ENCODE measurements around the gene OTUB1.
"Not testable (repeated sequence)": the region's sequence is repeated elsewhere in the genome, so short reads cannot be mapped to it uniquely, and the experiment has no call there.

The OTUB1 gene, protein sequence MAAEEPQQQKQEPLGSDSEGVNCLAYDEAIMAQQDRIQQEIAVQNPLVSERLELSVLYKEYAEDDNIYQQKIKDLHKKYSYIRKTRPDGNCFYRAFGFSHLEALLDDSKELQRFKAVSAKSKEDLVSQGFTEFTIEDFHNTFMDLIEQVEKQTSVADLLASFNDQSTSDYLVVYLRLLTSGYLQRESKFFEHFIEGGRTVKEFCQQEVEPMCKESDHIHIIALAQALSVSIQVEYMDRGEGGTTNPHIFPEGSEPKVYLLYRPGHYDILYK

GRCh38 chr11:63986156-63986931, at the start of gene OTUB1:
Gene OTUB1 (plus strand): TSS chr11:63986438. CDS start chr11:63986457, 19 bp downstream.
- peak; percentile 93 for DNase-seq

GRCh38 chr11:63937713-63938478, 48.3 kb upstream of the OTUB1 start:
- no peak for DNase-seq

DNA sequence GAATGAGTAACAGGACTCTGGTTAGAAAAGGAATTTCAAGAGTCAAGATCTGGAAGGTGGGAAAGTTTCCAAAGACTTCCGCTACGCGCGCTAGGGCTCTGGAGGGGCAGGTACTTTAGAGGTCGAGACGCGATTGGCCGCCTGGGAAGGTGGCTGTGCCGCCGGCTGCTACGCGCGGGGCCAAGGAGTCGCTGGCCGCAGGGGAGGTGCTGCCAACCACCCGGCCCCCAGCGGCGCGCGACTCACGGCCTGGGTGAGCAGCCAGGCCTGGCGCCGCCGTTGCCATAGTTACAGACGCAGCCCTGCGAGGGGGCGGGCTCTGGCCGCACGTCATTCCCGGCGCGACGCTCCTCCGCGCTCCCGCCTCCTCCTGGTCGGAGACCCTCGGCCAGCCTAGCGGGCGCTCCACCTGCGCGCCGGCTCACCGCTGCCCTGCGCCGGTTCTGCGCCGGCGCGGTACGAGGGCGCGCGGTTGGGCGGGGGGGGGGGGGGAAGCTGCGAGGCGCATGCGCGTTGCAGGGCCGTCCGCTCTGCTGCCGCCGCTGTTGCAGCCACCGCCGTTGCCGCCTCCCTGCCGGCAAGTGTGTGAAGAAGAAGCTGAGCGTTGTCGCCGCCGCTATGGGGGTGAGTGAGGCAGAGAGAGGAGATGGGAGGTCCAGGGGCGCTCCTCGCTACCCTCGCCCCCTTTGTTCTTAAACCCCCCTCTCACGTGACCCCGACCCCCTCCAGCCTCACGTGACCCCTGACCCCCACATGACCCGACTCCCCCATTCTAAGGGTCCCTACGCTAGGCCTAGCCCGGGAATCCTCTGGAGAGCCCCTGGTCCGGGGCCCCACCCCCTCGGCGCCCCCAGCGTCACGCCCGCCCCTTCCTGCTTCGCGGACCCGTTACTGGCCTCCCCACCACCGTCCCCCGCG, 47.5 kb upstream of the OTUB1 start, which contains the start of gene NAA40:
NAA40 (plus strand) TSS at position 524 of the 918 bp plus-strand sequence; CDS start at position 619, 95 bp downstream.
- DNase-seq, result peak; percentile 97

GRCh38 chr11:63939397-63939891, 46.8 kb upstream of the OTUB1 start:
- no peak for DNase-seq

DNA sequence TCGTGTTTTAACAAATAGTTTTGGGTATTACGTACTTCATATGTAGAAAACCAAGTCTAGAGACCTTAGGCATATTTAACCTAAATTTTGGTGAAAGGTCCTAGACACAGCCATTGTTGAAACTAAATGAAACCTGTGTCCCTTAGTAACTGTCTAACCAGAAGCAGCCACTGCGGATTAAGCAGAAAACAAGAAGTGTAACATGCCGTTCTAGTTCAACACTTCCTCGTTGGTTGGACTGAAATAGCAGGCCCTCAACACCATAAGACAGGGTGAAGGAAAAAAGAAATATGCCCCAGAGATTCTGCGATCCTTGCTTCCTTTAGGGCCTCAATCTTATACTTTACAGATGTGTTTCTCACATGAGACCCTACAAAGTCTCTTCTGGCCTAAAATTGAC, 45.5 kb upstream of the OTUB1 start:
- DNase-seq, result no peak

DNA sequence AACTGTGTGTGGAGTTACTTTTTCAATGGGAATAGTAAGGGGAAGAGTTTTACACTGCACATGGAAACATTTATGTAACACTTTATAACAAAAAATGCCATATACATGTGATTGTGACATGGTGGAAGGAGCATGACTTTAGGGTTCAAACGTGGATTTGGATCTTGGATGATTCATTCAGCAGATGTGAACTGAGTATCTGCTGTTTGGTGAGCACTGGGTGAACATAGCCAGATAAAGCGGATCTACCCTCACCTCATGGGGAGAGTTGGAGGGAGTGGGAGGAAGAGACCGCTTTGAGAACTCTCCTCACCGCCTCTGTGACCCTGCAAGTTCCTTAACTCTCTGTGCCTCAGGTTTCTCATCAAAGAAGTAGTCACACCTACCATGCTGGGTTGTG, 44.3 kb upstream of the OTUB1 start:
- no peak for DNase-seq

- no peak for DNase-seq
These were observed 43.4 kb upstream of the OTUB1 start for GRCh38 chr11:63942803-63943202.

DNA sequence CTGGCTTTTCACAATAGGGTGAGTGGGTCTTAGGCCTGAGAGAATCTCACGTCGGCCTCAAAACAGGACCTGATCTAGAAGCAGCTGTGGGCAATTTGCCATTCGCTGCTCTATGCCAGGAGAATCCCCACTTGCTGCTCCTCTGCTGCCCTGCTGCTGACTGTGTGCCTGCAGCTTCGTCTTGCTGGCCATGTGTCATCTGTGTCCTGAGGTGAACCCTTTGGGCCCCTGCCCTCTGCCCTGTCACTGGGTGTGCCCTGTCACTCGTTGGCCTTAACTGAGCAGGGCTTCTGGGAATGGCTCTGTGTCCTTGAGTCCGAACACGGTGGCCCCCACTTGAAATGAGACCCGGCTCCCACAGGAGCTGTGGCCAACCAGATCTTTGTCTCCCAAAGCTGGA, 41.3 kb upstream of the OTUB1 start:
- no peak for DNase-seq

DNA sequence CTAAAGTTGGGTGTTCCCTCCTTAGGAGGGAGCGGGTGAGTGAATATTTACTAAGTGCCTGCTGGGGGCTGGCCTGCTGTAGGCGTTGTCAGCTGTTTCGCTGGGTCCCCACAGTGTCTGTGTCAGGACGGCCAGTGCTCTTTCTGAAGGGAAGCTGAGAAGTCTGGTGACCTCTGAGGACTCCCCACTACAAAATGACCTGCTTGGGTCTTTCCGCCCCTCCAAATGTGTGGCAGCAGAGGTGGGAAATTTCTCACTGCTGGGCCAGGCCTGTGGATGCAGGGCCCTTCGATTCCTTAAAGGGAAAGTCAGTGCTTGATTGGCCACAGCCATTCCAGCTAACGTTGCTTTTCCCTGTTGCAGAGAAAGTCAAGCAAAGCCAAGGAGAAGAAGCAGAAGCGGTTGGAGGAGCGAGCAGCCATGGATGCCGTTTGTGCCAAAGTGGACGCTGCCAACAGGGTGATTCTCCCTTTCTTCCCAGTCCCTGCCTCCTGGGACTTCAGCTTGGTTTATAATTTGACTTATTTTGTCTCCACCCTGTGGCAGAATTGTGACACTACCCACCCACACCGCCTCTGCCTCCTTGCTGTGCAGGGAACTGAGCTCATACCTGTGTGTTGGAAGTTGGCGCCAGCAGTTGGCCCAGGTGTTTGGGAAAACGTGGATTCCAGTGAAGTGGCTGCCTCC, 40.6 kb upstream of the OTUB1 start:
- DNase-seq, result peak; percentile 65

- DNase-seq, result no peak
These were observed 34.3 kb upstream of the OTUB1 start for GRCh38 chr11:63951779-63952536.

GRCh38 chr11:63952570-63952969, 33.7 kb upstream of the OTUB1 start:
- DNase-seq, result no peak

DNA sequence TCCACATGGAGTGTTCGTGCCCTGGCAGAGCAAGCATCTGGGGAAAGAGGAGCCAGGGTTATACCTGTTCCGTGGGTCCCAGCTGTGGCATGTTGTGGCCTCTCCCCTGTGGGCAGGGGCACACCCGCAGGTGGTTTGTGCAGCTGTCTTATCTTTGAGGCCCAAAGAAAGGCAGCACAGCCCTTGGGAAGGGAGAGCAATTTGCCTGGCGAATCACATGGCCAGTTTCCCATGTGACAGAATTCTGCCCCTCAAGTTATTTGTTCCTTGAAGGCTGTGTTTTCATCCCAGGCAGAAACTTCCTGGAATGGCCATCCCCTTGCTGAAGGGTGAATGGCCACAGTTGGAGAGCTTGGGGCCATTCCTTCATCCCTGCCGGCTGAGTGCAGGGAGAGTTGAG, 28.2 kb upstream of the OTUB1 start:
- no peak for DNase-seq

GRCh38 chr11:63961608-63962412, 24.4 kb upstream of the OTUB1 start:
- DNase-seq, result peak; percentile 34

DNA sequence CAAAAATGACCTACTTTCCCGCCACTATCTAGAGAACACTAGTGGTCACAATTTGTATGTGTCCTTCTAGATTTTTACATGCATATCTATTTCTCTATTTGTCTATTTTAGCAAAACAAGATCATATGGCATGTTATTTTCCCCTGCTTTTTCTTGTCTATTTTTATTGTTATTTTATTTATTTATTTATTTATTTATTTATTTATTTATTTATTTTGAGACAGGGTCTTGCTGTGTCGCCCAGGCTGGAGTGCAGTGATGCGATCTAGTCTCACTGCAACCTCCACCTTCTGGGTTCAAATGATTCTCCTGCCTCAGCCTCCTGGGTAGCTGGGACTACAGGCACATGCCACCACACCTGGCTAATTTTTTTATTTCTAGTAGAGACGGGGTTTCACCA, 22.3 kb upstream of the OTUB1 start:
- DNase-seq, result not testable (repeated sequence)

DNA sequence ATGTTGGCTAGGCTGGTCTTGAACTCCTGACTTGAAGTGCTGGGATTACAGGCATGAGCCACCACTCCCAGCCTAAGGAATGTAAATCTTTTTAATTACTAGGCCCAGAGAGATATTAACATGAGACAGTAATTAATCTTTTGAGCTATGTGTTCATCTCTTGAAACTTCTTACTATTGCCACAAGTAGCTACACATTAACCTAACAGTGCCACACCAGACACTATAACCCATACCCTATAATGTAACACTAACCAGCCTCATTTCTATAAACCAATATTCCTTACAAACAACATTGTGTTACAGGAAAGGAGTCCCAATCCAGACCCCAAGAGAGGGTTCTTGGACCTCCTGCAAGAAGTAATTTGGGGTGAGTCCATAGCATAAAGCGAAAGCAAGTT, 19.8 kb upstream of the OTUB1 start:
- no peak for DNase-seq

DNA sequence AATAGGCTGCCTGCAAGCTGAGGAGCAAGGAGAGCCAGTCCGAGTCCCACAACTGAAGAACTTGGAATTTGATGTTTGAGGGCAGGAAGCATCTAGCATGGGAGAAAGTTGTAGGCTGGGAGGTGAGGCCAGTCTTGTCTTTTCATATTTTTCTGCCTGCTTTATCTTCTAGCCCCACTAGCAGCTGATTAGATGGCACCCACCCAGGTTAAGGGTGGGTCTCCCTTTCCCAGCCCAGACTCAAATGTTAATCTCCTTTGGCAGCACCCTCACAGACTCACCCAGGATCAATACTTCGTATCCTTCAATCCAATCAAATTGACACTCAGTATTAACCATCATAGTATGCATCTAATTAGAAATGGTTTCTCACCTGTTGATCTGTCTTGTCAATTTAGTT, 16.8 kb upstream of the OTUB1 start:
- DNase-seq, result no peak

- DNase-seq, result no peak
These were observed 15.3 kb upstream of the OTUB1 start for GRCh38 chr11:63970902-63971301.

- not testable (repeated sequence) for DNase-seq
These were observed 12.4 kb upstream of the OTUB1 start for GRCh38 chr11:63973912-63974258.

DNA sequence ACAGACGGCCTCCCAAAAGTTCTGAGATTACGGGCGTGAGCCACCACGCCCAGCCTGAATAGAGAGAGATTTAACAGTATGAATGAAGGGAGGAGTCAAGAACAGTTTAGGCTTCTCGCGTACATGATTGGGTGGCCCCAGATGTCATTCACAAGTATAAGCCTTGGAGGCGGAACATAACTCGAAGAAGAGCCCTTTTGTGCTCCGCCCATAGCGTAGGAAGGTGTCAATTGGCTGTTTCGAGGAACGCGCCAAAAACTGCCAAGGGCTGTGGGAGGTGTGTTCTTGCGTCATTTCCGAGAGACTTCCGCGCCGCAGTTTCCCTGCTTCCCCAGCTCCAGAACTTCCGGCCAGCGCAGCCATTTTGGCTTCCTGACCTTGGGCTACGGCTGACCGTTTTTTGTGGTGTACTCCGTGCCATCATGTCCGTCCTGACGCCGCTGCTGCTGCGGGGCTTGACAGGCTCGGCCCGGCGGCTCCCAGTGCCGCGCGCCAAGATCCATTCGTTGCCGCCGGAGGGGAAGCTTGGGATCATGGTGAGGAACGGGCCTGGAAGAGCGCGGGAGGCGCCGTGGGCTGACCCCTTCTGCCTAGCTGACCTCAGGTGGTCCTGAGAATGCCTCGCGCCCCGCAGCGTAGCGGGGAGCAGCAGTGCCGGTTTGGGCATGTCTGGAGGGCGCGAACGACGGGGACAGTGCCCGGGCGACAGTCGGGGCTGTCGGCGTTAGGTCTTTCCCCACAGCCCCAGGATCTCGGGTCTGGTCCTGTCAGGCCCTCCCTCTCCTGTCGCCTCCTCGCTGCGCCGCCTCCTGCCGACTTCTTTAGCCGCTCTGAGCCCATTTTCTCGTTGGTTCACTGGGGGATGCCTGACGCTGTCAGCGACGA, 11.7 kb upstream of the OTUB1 start, which contains the start of gene COX8A:
COX8A (plus strand) TSS at position 362 of the 885 bp plus-strand sequence; CDS start at position 423, 61 bp downstream.
- DNase-seq, result peak; percentile 99
